ENCODE data around the gene GCNT3.

The GCNT3 gene

DNA sequence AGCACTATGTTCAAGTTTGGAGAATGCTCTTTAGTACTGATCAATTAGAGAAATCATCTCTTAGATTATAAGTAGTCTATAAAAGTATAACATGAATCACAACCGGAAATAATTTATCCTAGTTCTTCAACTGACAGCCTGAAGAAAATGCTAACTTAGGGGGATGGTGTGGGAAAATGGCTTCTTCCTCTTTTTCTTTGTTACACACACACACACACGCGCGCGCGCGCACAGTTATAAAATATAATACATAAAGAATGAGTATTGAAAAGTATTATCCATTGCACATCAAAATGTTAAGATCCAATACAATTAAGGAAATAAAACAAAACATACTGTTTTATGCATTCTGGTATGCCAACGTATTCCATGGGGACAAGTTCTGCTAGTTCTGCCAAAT, 57.0 kb downstream of the GCNT3 start:
- TF ChIP-seq, protein P1, sequence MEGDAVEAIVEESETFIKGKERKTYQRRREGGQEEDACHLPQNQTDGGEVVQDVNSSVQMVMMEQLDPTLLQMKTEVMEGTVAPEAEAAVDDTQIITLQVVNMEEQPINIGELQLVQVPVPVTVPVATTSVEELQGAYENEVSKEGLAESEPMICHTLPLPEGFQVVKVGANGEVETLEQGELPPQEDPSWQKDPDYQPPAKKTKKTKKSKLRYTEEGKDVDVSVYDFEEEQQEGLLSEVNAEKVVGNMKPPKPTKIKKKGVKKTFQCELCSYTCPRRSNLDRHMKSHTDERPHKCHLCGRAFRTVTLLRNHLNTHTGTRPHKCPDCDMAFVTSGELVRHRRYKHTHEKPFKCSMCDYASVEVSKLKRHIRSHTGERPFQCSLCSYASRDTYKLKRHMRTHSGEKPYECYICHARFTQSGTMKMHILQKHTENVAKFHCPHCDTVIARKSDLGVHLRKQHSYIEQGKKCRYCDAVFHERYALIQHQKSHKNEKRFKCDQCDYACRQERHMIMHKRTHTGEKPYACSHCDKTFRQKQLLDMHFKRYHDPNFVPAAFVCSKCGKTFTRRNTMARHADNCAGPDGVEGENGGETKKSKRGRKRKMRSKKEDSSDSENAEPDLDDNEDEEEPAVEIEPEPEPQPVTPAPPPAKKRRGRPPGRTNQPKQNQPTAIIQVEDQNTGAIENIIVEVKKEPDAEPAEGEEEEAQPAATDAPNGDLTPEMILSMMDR (conservative IDR thresholded peaks at IDR 0.05; ENCODE audit: low read depth) = no peak
- no peak for DNase-seq (ENCODE audit: low spot score)
- CTCF ChIA-PET = interaction anchor here (0.8 kb wide), 1 partner anchor 136 kb away, joined by 3 read pairs; no protein-coding TSS in a partner anchor
- H3K27ac ChIP-seq = no peak overlapping the region
- POLR2A ChIA-PET (ENCODE audit: low non-redundant PET) = no interaction called here
